CD1c-positive myeloid dendritic cell (primary cell): ENCODE results near the gene MINDY4.
A peak's percentile ranks its signal among the peaks of the same experiment; 100 is the strongest.

ENCODE experiments used
- DNase-seq: peaks from one replicate; pipeline ENCODE4 v3.0.0-alpha.2; 2016; ENCODE audit errors: extremely low spot score

Gene MINDY4

GRCh38 chr7:30835396-30835915 is 64.2 kb downstream of the MINDY4 start:
- no peak for DNase-seq

DNA sequence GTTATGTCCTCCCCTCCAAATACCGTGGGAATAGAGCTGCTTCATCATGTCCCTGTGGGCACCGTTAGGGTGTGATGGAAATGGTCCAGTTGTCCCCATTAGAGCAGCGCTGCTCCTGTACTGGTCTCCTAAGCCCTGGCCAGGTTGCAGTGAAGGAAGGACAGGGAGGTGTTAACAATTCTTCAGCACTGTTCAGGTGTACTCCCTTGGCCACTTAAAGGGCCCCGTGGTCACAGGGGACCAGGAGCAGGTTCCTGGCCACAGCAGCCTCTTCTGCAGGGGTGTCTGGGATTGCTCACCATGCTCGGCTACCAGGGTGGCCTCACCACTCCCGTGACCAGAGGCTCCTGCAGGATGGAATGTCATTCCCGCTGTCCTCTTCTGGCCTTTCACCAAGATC is 65.8 kb downstream of the MINDY4 start:
- DNase-seq = no peak

- DNase-seq = no peak
Observed at GRCh38 chr7:30837581-30837980, 66.4 kb downstream of the MINDY4 start.

GRCh38 chr7:30838008-30838407 is 66.8 kb downstream of the MINDY4 start:
- DNase-seq = no peak

DNA sequence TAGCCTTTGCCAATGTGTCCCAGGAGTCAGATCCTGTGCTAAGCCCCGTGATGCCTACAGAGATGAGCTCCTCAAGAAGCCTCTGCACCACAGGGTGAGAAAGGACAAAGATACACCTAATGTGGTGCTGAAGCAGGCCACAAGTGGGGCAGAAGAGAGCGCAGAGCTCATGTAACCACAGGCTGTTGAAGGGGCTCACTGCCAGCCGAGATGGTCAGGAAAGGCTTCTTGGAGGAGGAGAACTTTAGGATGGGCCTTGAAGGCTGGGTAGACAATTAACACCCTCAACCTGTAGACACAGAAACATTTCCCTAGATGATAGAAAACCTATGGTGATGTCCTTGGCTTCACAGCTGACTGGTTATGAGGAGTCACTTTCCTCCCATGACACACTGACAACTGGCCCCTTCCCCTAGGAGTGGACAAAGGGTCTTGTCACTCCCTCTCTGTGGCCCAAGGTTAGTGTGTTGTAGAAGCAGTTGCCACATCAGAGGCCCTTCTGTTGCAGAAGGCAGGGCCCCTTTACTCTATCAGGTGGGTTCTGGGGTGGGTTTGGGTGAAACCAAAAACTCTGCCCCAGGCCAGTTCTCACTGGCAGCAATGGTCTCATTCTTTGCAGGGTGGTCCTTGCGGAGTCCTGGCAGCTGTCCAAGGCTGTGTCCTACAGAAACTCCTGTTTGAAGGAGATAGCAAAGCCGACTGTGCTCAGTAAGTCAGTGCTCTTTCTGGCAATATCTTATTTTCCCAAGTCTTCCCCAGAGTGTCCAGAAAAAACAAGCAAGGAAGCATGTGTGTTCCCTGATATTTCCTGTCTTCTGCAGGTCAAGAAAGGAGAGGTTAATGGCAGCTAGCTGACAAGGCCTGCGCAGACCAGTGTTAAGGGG is 69.2 kb downstream of the MINDY4 start:
- DNase-seq = no peak

DNA sequence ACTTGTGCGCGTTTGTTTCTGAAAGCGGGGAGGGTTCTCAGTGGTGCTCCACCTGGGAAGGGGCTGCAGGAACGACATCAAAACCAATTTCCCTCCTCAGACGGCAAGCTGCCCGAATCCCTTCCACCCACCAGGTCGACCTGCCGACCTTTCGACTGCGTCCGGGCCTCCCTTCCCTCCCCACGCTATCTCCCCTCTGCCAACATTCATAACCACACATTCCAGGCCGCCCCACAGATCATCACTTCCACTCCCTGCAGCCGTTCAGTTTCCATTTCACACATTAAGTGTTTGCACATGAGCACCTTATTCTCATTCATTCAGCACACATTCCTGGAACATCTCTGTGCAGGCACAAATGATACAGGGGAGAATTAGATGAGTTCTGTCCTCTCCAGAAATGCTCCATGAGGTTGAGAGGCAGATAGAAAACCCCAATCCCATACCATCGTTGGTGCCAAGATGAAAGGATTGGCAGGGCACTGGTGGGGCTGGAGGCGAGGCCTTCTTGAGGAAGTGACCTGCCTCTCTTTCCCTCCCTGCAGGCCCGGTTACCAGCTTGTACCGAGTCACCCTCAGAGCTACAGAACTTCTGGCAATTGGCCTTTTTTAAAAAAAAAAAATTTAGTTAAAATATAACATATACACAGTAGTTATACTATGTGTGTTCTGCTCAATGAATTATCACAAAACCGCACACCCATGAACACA is 70.0 kb downstream of the MINDY4 start:
- no peak for DNase-seq

DNA sequence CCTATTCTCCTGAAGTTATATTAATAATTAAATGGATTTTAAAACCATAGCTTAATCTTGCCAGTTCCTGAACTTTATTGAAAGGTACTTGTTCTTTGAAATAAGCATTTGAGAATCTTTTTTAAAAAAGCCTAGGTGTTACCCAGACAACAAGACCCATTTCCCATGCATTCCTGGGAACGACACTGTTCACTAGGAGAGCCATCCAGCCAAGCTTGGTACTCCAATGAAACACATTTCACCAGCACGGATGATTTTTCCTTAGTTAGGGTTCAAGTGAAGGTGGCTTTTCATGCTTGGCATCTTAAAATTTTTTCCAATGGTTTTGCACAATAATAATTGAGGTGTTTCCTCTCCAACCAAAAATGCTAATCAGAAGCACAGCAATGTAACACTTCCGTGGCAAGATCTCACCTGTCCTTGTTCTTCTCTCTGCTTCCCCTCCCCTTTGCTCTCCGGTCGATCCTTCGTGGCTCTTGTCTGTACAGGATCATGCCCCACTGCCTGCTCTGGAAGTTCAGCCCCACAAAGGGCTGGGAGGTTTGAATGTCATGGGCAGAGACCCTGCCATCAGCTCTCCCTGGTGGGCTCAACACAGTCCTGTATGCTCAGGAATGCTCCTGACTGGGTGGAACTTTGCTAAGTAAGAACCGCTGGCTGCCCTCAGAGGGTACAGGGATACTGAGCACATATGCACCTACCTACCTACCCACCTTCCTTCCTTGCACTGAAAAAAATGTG is 70.8 kb downstream of the MINDY4 start:
- DNase-seq = no peak

DNA sequence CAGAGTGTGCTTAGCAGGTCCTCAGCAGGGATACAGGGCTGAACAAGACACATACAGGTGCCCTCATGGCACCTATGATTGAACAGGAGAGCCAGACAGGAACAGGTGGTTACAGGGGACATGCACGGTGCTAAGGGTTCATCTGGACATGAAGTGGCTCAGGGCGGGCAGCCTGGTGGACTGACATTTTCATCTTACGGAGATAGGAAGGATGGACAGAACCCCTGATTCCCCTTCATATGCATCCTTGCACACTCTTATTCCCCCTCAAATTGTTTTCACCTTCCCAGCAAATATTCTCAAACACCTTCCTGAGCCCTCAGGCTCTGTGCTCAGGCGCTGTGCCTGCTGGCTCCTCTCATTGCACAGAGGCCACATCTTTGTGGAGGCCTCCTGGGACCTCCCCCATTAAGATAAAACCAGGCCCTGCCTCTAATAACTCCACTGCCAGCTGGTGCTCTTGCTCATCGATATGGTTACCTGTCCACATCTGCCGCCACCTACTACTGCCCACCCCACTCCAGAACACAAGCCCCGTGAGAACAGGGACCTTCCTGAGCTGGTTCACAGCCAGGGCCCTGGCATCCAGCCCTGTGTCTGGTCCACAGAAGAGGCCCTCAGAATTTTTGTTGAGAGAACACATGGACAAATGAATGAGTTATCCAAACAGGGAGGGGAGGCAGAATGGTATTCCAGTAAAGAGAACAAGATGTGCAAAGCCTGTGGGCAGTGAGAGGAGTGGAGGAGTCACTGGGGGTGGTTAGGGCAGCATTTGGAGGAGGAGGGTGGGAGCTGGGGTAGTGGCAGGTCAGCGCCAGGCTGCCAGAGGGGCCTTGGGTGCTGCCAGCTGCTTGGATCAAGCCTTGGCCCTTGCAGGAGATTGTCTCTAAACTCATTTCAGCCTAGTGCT is 71.6 kb downstream of the MINDY4 start:
- no peak for DNase-seq

GRCh38 chr7:30843741-30844482 is 72.7 kb downstream of the MINDY4 start:
- no peak for DNase-seq

- no peak for DNase-seq
Observed at GRCh38 chr7:30844483-30844874, 73.3 kb downstream of the MINDY4 start.

DNA sequence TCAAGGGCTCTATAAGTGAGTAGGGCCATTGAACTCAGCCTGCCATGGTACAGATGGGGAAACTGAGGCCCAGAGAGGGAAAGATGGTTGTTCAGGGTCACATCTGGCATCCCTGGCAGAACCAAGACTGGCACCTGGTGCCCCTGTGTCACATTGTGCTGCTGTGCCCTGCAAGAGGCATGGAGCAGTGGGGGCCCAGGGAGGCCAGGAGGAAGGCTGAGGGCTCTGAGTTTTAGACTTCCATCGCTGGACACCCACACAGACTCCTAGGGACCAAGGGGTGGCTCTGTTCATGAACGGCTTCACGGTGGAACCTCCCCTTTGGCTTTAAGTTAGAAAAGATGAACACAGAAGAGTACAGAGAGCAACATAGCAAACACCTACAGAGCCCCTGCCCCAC is 73.7 kb downstream of the MINDY4 start:
- DNase-seq = no peak

- peak; percentile 47 for DNase-seq
Observed at GRCh38 chr7:30845426-30846135, 74.4 kb downstream of the MINDY4 start.

- no peak for DNase-seq
Observed at GRCh38 chr7:30846378-30846777, 75.2 kb downstream of the MINDY4 start.

DNA sequence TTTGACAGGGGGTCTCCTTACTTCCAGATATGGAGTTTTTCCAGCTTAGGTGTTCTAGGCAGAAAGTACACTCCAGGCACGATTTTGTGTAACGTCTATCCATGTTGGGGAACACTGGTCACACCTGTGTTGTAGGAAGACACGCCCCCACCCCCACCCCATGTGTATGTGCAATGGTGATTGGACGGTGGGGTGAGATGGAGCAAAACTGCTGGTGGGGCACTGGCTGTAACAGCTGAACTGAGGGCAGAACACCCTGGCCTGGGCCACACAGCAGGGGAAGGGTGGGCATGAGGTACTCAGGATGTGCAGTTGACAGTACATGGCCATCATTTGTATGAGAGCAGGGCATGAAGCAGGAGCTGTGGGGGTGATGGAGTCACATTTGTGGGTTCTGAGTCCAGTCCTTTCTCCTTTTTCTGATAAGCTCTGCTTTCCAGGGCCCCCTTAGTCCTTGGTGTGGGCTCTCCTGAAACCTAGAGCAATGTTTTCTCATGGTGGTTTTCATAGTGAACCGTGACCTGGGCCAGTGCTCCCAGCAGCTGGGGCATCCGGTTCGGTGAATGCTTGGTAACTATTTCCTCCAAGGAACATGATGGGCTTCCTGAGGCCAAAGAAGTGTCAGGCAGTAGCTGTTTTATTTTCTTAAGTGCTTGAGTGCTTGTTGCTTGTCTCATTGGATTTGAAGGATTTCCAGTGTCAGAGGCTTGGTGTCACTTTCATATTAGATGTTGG is 77.1 kb downstream of the MINDY4 start:
- DNase-seq = no peak

DNA sequence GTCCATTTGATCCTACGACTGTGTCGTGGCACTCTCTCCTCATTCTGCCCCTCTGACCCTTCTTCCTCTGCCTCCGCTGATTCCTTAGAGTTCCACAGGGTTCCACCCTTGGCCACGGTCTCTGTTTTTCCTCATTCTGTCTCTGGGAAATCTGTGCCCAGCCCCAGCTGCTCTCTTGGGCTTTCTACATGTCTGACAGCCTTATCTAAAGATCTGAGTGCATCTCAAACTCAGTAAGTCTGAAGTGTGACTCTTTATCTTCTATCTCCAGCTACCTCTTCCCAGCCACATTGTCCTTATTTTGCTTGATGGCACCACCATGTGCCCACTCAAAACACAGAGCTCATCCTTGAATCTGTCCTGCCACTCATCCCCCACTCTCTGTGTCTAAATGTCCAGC is 78.3 kb downstream of the MINDY4 start:
- no peak for DNase-seq

DNA sequence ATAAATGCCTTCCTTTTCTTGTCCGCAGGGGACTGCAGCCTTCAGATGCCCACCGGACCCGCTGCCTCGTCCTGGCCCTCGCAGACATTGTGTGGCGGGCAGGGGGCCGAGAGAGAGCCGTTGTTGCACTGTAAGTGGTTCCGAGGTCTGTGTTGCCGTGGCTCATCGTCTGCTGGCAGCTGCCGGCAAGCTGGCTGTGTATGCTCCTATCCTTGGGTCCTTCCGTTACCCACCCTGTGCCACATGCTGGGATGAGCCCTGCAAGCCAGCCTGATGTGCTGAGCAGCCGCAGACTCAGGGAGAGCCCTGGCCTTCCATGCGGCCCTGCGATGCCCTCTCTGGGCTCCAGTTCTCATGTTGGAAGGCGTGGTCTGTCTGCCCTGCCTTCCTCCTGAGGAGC is 79.2 kb downstream of the MINDY4 start:
- no peak for DNase-seq

- DNase-seq = no peak
Observed at GRCh38 chr7:30851651-30852307, 80.6 kb downstream of the MINDY4 start.

- DNase-seq = no peak
Observed at GRCh38 chr7:30852308-30852684, 81.1 kb downstream of the MINDY4 start.
